ENCODE results near the gene LY6G6C. TPM values are rescaled to one million over a fixed set of nuclear protein-coding genes. Genes with fewer than 3 reads are reported as not detected.

LY6G6C gene
- total RNA-seq, 2 experiments from 2014 or later = not detected

DNA sequence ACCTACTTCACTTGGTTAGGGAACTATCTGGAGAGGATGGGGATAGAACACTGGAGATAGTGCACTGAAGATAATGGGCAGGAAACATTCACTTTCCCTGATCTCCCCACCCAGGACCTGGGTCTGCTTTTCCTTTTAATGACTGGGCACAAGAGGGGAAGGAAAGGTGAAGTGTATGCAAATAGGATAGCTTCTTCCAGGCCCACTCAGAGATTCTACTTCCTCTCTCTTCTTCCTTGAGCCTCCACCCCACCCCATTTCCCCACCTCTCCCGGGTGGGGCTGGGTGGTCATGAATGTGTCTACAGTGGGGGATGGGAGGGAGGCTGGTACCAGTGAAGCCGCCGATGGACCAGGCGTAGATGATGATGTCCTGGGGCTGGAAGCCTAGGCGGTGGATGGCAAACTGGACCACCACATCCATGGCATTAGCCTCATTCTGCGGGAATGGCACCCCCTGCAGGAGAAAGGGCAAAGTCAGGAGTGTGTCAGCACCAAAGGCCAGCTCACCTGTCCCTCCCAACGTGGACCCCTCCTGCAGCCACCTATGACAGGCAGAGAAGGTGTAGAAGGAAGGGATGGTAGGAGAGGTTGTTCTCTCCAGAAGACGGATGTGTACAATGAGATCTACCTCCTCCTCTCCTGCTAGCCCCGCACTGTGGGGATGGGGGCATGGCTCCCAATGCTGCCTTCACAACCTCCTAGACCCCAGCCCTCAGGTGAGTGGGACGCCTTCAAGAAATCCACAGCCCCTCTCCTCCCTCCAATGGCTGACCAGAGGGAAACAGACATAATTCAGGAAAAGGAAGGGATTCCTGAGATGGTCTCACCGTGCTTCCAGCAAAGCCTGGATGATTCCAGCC, 32.1 kb downstream of the LY6G6C start:
- peak overlapping the region; percentile 16 for H3K27ac Mint-ChIP-seq
- peaks cover 2% of the 10 kb centered on the region for H3K4me1 Mint-ChIP-seq
- H3K27me3 Mint-ChIP-seq = no peaks in the 10 kb centered on the region
- no peak overlapping the region for H3K4me3 Mint-ChIP-seq
- H3K9me3 Mint-ChIP-seq = no peaks in the 10 kb centered on the region
- H3K36me3 Mint-ChIP-seq = peaks cover 11% of the 10 kb centered on the region
- DNase-seq = no peak

DNA sequence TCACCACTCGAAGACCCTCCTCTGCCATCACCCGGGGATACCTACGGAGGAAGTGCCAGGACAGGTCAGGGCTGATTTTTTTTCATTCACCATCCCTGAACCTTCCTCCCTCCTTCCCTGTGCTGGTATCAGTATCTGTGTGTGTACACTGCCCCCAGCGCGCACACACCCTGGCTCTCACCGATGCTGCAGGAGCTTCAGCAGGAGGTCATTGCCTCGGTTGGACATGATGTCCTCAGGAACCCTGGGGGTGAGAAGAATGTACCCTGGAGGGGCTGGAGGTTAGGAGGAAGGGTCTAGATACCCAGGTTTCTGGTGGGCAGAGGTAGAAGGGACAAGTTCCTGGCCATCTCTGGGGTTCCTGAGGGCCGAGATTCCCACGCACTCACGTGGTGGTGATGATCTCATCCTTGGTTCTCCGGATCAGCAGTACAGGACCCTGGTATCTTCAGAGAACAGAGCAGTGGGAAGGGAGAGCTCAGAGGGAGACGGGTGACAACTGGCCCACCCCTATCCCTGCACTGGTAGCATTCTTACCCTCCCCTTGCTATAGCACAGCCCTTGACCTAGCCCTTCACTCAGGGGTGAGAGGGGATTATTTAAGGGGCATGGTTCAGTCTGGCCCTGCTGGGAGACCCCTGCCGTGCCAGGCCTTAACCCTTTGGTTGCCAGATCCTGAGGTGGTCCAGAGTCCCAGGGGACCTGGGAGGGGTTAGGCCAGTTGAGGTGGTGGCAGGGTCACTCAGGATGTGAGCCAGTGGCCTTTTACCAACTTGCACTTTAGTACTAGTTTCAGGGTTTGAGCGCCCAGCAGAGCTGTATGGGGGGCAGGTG, 33.5 kb downstream of the LY6G6C start:
- Mint-ChIP-seq H3K27ac (no peak overlapping the region), H3K9me3 (no peaks in the 10 kb centered on the region), H3K36me3 (peaks cover 8% of the 10 kb centered on the region), H3K4me3 (no peak overlapping the region), H3K4me1 (peaks cover 2% of the 10 kb centered on the region), H3K27me3 (no peaks in the 10 kb centered on the region)
- no peak for DNase-seq

DNA sequence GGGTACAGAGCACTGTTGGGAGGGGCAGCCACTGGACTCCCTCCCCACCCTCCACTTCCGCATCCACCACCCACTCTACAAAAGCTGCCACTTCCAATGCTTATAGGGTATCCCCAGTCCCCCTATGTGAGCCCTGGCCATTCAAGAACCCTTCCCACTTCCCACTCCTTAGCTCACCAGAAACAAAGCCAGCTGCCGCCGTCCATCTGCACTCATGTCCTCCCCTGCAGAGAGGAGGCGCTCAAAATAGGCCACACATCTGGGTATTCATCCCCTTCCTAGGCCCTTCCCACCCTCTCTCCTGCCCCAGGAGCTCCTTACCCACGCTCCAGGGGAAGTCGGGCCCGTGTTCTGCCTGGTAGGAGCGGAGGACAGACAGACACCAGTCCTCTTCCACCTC, 34.2 kb downstream of the LY6G6C start:
- DNase-seq = no peak
- H3K4me1 Mint-ChIP-seq = peaks cover 2% of the 10 kb centered on the region
- no peaks in the 10 kb centered on the region for H3K27me3 Mint-ChIP-seq
- no peak overlapping the region for H3K4me3 Mint-ChIP-seq
- H3K27ac Mint-ChIP-seq = no peak overlapping the region
- no peaks in the 10 kb centered on the region for H3K9me3 Mint-ChIP-seq
- peaks cover 4% of the 10 kb centered on the region for H3K36me3 Mint-ChIP-seq

DNA sequence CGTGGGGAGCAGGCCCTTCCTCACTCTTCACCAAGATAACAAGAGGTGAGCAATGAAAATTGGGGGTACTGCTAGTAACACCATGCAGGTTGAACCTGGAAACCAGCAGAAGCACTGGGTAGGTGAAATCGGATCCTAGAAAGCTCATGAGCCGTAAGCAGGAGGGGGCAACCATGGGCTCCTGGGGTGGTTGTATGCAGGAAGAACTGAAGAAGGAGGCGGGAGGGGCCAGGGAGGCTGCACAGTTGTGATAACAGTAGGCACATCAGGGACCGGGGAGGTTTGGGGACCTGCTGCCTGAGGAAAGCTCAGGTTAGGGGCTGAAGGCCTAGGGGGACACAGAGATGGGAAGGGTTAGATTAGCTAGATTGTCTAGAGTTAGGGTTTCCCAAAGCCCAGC, 35.1 kb downstream of the LY6G6C start:
- DNase-seq = no peak
- no peak overlapping the region for H3K27ac Mint-ChIP-seq
- no peaks in the 10 kb centered on the region for H3K27me3 Mint-ChIP-seq
- peaks cover 6% of the 10 kb centered on the region for H3K4me1 Mint-ChIP-seq
- H3K4me3 Mint-ChIP-seq = no peak overlapping the region
- H3K9me3 Mint-ChIP-seq = no peaks in the 10 kb centered on the region
- H3K36me3 Mint-ChIP-seq = peaks cover 5% of the 10 kb centered on the region

DNA sequence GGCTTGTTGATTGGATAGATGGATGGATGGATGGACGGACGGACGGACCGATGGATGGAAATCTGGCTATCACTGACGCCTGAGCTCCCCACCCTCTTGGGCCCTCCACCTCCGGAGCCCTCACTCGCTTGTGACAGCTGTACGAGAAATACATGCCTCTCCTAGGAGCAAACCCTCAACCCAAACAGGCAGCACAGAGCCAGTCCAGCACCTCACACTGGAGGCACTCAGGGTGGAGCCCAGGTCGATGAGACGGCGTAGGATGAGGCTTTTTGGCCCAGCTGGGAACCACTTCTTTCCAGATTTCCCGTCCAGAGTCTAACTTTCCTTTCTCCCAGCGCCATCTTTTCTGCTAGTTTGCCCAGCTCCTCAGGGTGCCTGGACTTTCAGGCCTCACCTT, 38.0 kb downstream of the LY6G6C start:
- H3K27ac Mint-ChIP-seq = no peak overlapping the region
- DNase-seq = no peak
- H3K9me3 Mint-ChIP-seq = no peaks in the 10 kb centered on the region
- H3K4me3 Mint-ChIP-seq = no peak overlapping the region
- peaks cover 14% of the 10 kb centered on the region for H3K4me1 Mint-ChIP-seq
- peaks cover 6% of the 10 kb centered on the region for H3K36me3 Mint-ChIP-seq
- H3K27me3 Mint-ChIP-seq = no peaks in the 10 kb centered on the region

DNA sequence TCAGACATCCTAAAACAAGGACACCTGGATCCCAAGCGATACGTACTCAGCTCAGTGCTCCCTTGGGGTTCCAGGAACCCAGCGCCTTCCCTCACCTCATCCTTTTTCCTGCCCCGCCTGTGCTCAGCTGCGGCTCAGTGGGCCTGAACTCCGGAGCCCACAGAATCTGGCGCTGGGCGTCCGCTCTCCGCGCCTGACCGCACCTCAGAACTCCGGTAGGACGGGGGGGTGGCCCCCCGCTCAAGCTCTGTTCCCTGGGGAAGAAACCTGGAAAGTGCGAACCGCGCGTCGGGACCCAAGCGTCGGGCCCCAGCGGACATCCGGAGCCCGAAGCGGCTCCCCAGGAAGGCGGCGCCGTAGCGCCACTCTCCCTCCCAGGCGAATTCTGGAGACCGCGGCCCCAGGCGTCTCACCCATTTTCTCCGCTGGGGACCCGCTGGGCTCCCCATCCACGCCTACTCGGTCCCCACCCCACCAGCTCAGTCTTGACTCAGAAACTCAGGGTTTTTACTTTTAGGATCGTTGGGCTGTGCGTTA, 40.3 kb downstream of the LY6G6C start:
- H3K27me3 Mint-ChIP-seq = no peaks in the 10 kb centered on the region
- H3K4me3 Mint-ChIP-seq = peak overlapping the region; percentile 65
- peaks cover 6% of the 10 kb centered on the region for H3K36me3 Mint-ChIP-seq
- peak overlapping the region; percentile 8 for H3K27ac Mint-ChIP-seq
- DNase-seq = peak; percentile 64
- no peaks in the 10 kb centered on the region for H3K9me3 Mint-ChIP-seq
- H3K4me1 Mint-ChIP-seq = peaks cover 14% of the 10 kb centered on the region

DNA sequence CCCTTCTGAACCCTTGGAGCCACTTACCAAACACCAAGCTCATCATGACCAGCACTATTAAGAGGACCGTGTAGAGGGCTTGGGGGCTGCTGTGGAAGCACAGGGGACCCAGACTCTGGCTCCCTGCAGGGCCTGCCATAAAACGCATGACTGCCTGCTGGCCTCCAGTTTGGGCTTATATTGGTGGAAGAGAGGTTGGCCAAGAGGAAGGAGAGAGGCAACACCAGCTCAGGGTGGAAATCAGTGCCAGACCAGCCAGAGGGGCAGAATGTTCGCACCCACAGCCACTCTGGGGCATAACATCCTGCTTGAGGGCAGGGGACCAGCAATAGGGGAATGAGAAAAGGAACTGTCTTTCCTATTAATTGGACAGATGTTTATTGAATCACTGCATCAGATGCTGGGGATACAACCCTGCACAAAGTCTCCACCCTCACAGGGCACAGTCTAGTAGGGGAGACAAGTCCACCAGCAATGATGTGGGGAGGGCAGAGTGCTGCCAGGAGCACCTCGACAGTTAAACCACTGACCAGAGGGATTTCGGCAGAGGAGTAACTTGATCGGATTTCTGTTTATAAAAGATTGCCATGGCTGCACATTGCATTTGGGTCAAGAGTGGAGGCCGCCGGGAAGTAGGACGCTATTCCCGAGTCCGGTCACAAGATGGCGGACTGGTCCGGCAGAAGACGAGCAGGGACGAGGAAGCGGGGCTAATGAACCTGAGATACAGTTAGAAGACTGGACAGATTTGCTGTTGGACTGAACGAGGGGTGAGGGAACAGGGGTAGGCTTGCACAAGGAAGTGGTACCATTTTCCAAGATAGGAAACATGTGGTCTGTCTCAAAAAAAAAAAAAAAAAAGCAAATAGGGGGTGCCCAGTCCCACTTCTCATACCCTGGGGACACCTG, 41.1 kb downstream of the LY6G6C start, which contains the start of gene LY6G5C:
Gene LY6G5C, minus strand, starts transcription at position 842 of the 909 bp plus-strand sequence. Its CDS starts 694 bp downstream, at position 148.
- DNase-seq = peak; percentile 61
- no peaks in the 10 kb centered on the region for H3K27me3 Mint-ChIP-seq
- no peaks in the 10 kb centered on the region for H3K9me3 Mint-ChIP-seq
- peaks cover 14% of the 10 kb centered on the region for H3K4me1 Mint-ChIP-seq
- peaks cover 2% of the 10 kb centered on the region for H3K36me3 Mint-ChIP-seq
- H3K27ac Mint-ChIP-seq = peak within 1 kb of the TSS; percentile 8
- peak within 1 kb of the TSS; percentile 65 for H3K4me3 Mint-ChIP-seq

DNA sequence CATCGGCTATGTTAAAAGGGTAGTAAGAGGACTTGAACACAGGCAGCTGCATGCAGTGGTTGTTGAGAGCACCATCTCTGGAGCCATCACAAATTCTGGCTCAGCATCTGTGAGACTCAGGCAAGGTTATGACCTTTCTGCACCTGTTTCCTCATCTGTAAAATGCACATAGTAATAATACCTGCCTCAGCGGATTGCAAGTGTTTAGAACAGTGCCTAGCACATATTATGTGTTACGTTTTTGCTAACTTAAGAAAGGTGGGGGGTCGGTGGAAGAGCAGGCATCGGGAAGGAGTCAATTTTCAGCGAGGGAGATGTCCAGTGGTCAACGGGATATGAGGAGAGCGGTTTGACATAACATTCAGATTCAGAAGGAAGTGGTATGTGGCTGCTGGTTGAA, 43.6 kb downstream of the LY6G6C start:
- Mint-ChIP-seq H3K4me3 (no peak overlapping the region), H3K9me3 (no peaks in the 10 kb centered on the region), H3K27me3 (no peaks in the 10 kb centered on the region), H3K36me3 (peaks cover 2% of the 10 kb centered on the region), H3K4me1 (peaks cover 14% of the 10 kb centered on the region), H3K27ac (no peak overlapping the region)
- no peak for DNase-seq

DNA sequence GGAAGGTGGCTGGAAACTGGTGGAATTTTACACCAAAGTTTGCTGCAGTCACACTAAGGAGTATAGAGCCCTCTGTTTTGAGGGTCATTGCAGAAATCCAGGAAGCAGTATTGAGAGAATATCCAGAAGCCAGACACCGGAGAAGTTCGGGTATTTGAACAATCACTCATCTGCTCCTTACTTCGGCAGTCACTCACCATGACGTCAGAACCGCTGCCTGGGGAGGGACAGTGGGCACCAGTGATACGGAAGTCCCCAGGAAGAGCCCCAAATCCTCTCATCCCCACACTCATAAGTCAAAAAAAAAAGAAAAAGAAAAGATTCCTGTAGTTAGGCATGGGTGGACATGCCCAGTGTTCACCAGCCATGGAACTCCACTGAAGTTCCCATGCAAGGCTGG, 44.6 kb downstream of the LY6G6C start:
- Mint-ChIP-seq H3K9me3 (no peaks in the 10 kb centered on the region), H3K27me3 (no peaks in the 10 kb centered on the region), H3K36me3 (peaks cover 7% of the 10 kb centered on the region), H3K4me3 (no peak overlapping the region), H3K4me1 (peaks cover 14% of the 10 kb centered on the region), H3K27ac (no peak overlapping the region)
- DNase-seq = no peak

DNA sequence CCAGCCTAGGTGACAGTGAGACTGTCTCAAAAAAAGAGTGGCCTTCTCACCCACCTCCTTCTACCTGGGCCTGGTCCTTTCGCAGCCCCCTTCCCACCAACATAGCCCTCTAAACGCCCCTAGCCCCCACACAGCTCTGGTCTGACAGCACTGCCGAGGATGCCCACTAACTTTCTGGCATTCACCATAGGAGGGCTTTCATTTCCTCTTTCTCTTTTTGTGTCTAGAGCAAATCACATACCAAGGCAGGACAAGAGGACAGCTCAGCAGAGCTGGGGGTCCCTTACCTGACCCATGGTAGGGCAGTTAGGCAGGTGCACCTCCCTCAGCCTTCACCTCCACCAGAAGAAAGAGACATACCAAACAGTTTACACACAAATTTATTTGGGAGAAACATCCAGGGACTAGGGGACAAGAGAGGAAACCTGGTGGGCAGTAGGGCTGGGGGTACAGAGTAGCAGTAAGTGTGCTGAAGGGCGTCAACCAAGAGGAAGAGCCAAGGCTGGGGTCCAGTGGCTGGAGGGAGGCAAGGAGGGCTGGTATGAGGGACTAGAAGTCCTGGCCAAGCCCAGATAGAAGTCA, 45.1 kb downstream of the LY6G6C start:
- peaks cover 9% of the 10 kb centered on the region for H3K4me1 Mint-ChIP-seq
- H3K9me3 Mint-ChIP-seq = no peaks in the 10 kb centered on the region
- no peak overlapping the region for H3K27ac Mint-ChIP-seq
- H3K4me3 Mint-ChIP-seq = no peak overlapping the region
- DNase-seq = no peak
- H3K27me3 Mint-ChIP-seq = no peaks in the 10 kb centered on the region
- H3K36me3 Mint-ChIP-seq = peaks cover 5% of the 10 kb centered on the region

DNA sequence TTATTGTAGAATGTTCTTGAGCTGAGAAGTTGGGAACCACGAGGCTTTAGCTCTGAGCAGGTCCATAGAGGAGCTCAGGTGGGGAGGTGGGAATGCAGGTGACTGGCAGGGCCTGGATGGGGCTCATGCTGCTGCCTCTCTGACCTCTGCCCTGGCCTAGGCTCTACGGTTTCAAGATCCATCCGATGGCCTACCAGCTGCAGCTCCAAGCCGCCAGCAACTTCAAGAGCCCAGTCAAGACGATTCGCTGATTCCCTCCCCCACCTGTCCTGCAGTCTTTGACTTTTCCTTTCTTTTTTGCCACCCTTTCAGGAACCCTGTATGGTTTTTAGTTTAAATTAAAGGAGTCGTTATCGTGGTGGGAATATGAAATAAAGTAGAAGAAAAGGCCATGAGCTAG, 51.9 kb downstream of the LY6G6C start, which contains the start of gene LY6G5B:
Gene LY6G5B, plus strand, starts transcription at position 301 of the 400 bp plus-strand sequence. CDS start 975 bp downstream, outside the sequence.
- H3K27ac Mint-ChIP-seq = peak within 1 kb of the TSS; percentile 29
- H3K27me3 Mint-ChIP-seq = no peaks in the 10 kb centered on the region
- H3K9me3 Mint-ChIP-seq = no peaks in the 10 kb centered on the region
- peaks cover 22% of the 10 kb centered on the region for H3K4me1 Mint-ChIP-seq
- H3K36me3 Mint-ChIP-seq = peaks cover 45% of the 10 kb centered on the region
- DNase-seq = no peak
- no peak within 1 kb of the TSS for H3K4me3 Mint-ChIP-seq

Data from activated naive CD8-positive, alpha-beta T cell treated with anti-CD3 and anti-CD28 coated beads for 36 hours (primary cell).